ENCODE data around the gene ERP27. TPM values are rescaled to one million over a fixed set of nuclear protein-coding genes. Genes with fewer than 3 reads are reported as not detected.

ERP27 gene
- total and polyA plus RNA-seq, 2 donors (not counting 3 experiments of a cell fraction or from before 2014, with no cell fraction given): 0.70 to 0.88 TPM

GRCh38 chr12:14942196-14942931 is 4.0 kb upstream of the ERP27 start:
- Histone ChIP-seq H4K20me1 (replicated peaks; ENCODE audit: control insufficient read depth, extremely low read depth, insufficient read depth, low read length) (no peaks in the 10 kb centered on the region), H3K9me3 (replicated peaks; ENCODE audit: control insufficient read depth, insufficient read depth, low read length) (no peaks in the 10 kb centered on the region), H3K36me3 (ENCODE audit: control insufficient read depth in 2 of 2, extremely low read depth in 1 of 2, insufficient read depth in 2 of 2, low read length in 2 of 2) (peaks cover 10 to 31% of the 10 kb centered on the region in 2 experiments), H3K79me2 (ENCODE audit: control insufficient read depth, insufficient read depth, low read length) (peaks cover 11% of the 10 kb centered on the region), H3K4me3 (replicated peaks in 1 of 3; ENCODE audit: insufficient read depth in 1 of 3, low read depth in 1 of 3, low read length in 3 of 3) (no peak overlapping the region), H3K27me3 (ENCODE audit: control insufficient read depth in 2 of 2, insufficient read depth in 2 of 2, low read length in 2 of 2) (no peaks in the 10 kb centered on the region), H3K4me2 (ENCODE audit: insufficient read depth, low read length) (no peak overlapping the region), H3K9me1 (replicated peaks; ENCODE audit: control insufficient read depth, extremely low read depth, insufficient read depth, low read length) (no peaks in the 10 kb centered on the region), H2AFZ (ENCODE audit: low read depth, low read length) (no peak overlapping the region), H3K4me1 (ENCODE audit: control insufficient read depth, extremely low read depth, insufficient read depth, low read length) (peaks cover 17% of the 10 kb centered on the region), H3K9ac (replicated peaks; ENCODE audit: extremely low read depth, insufficient read depth, low read length) (no peak overlapping the region), H3K27ac (ENCODE audit: insufficient read depth, low read depth, low read length) (no peak overlapping the region)
- ChIA-PET CTCF (no interaction called here), POLR2A (no interaction called here)
- intact Hi-C loops (cut with micrococcal nuclease) (no loop called here), dilution Hi-C loops (cut with MboI; ENCODE audit: extremely low pct_ligation_motif_present, low sequenced_read_pairs) (no loop called here)
- DNase-seq (ENCODE audit: low read depth, low spot score) (no peak), FAIRE-seq (no peak)
- TSS peak; percentile 87 for BruUV-seq (replicated peaks)
- TF ChIP-seq POLR2AphosphoS5 (IDR thresholded peaks at IDR 0.05; ENCODE audit: insufficient read depth, low read depth, low read length): no peak
- TF ChIP-seq POLR2A (IDR thresholded peaks at IDR 0.05; ENCODE audit: low read depth, low read length): no peak
- TF ChIP-seq GATA2 (IDR thresholded peaks at IDR 0.05; ENCODE audit: insufficient read depth, insufficient read length, low read depth, low read length): no peak
- TF ChIP-seq FOS (IDR thresholded peaks at IDR 0.05; ENCODE audit: borderline replicate concordance, insufficient read depth, low read length): no peak
- TF ChIP-seq MYC (IDR thresholded peaks at IDR 0.05; ENCODE audit: low read depth, low read length): no peak
- no peak for TF ChIP-seq JUN (IDR thresholded peaks at IDR 0.05; ENCODE audit: borderline replicate concordance, insufficient read depth, insufficient read length, low read depth)
- no peak for TF ChIP-seq CTCF (IDR thresholded peaks at IDR 0.05; ENCODE audit: extremely low read depth in 1 of 2, insufficient read depth in 1 of 2, low read depth in 1 of 2, low read length in 2 of 2)
- no peak for TF ChIP-seq MAX (IDR thresholded peaks at IDR 0.05; ENCODE audit: insufficient read depth, insufficient read length)
- no peak for TF ChIP-seq EZH2 (IDR thresholded peaks at IDR 0.05; ENCODE audit: borderline replicate concordance, low read depth, low read length, severe bottlenecking)
